Islet precursor cell (in vitro differentiated cells): Measurements from ENCODE around the gene MRFAP1L1.
A peak's percentile ranks its signal among the peaks of the same experiment; 100 is the strongest.
"Not testable (repeated sequence)": the region's sequence is repeated elsewhere in the genome, so short reads cannot be mapped to it uniquely, and the experiment has no call there.

Experiments used
- DNase-seq: peaks from one replicate; pipeline ENCODE4 v3.0.0-alpha.2; 2018

MRFAP1L1 gene

GRCh38 chr4:6686104-6686787 lies 23.4 kb downstream of the MRFAP1L1 start:
- peak; percentile 35 for DNase-seq

- no peak for DNase-seq
Observed at GRCh38 chr4:6684656-6685055, 25.0 kb downstream of the MRFAP1L1 start.

DNA sequence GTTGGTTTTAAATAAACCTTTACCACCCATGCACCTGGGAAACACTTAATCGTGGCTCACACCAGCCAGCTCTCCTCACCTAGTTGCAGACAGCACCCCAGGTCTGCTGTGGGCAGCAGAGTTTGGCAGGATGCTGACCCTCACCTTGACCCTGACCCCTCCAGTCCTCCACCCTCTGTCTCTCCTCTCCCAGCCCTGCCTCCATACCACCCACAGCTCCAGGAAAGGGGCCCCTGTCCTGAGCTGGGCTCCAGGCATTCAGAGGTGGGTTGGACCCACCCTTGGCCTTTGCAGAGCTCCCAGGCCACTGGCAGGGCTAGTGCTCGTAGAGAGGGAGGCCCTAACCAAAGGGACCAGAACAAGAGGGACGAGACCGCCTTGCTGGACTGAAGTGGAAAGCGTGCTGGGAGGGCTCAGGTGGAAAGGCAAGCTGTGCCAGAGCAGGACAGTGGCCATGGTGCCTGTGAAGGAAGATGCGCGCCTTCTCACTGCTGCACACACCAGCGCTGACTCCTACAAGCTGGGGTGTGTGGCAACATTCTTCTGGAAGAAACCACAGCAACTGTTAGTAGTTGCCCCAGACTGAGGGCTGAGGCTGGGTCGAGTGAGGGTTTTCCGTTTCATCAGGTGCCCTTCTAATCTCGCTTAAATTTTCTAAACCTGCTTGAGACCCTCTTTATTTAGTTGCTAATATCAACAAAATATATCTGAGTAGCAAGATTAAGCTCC lies 26.6 kb downstream of the MRFAP1L1 start:
- DNase-seq = no peak

DNA sequence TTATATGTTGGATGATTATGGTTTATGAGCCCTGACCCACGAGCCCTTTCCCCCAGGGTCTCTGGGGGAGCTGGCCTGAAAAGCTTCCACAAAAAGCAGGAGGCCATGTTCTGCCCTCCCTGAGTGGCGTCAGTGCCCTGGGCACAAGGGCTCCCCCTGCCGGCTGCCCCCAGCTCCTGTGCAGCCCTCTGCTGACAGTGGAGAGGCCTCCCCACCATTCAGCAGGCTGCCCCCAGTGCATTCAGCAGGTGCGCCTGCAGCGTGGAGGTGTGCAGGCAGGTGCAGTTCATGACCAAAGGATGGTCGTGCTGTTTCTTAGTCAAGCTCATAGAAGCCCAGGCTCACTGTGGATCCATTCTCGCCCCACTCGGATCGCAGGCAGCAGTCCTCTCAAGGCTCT lies 28.5 kb downstream of the MRFAP1L1 start:
- DNase-seq = no peak

DNA sequence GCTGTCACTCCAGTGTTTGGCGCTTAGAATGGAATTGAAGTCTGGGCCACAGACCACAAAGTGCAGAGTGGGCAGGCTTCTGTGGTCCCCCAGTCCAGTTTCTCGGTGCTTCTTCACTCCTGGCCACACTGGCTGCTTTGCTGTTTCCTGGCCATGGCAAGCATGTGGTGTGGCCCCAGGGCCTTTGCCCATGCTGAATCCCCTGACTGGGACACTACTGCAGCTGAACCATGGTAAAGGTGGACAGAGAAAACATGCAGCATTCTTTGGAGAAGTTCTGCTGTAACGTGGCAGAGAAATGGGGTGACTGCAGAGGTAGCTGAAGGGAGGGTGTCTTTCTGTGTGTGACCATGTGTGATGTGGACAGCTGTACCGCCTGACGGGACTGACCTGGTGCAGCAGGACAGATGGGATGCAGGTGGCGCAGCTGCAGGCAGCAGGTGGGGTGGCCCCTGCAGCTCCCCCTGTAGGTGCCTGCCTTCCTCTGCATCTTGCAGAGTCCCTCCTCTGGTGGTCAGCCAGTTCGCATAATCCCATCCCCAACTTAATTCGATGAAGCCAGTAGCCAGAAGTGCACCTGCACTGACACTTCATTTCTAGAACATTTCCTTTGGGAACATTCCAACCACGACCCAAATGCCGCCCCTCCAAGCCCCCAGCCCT lies 29.2 kb downstream of the MRFAP1L1 start:
- DNase-seq = no peak

GRCh38 chr4:6676722-6677558 lies 32.7 kb downstream of the MRFAP1L1 start:
- DNase-seq = no peak

- DNase-seq = no peak
Observed at GRCh38 chr4:6674500-6675149, 35.0 kb downstream of the MRFAP1L1 start.

GRCh38 chr4:6673660-6674499 lies 35.8 kb downstream of the MRFAP1L1 start:
- DNase-seq = peak; percentile 95

DNA sequence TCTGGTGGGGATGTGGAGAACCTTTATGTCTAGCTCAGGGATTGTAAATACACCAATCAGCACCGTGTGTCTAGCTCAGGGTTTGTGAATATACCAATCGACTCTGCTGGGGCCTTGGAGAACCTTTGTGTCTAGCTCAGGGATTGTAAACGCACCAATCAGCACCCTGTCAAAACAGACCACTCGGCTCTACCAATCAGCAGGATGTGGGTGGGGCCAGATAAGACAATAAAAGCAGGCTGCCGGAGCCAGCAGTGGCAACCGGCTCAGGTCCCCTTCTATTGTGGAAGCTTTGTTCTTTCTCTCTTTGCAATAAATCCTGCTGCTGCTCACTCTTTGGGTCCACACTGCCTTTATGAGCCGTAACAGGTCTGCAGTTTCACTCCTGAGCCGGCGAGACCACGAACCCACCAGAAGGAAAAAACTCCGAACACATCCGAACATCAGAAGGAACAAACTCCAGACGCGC lies 36.4 kb downstream of the MRFAP1L1 start:
- DNase-seq = not testable (repeated sequence)

- DNase-seq = not testable (repeated sequence)
Observed at GRCh38 chr4:6672541-6673190, 37.0 kb downstream of the MRFAP1L1 start.

DNA sequence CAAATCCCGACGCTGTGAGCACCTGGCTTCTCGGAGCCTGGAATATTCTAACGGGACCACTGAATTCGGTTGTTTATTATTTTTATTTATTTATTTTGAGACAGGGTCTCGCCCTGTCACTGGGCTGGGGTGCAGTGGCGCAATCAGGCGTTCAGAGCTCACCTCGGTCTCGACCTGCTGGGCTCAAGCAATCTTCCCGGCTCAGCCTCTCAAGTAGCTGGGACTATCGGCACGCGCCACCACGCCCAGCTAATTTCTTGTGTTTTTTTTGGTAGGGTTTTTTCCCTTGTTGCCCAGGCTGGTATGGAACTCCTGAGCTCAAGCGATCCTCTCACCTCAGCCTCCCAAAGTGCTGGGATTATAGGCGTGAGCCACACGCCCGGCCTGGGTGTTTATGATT lies 37.5 kb downstream of the MRFAP1L1 start:
- no peak for DNase-seq

DNA sequence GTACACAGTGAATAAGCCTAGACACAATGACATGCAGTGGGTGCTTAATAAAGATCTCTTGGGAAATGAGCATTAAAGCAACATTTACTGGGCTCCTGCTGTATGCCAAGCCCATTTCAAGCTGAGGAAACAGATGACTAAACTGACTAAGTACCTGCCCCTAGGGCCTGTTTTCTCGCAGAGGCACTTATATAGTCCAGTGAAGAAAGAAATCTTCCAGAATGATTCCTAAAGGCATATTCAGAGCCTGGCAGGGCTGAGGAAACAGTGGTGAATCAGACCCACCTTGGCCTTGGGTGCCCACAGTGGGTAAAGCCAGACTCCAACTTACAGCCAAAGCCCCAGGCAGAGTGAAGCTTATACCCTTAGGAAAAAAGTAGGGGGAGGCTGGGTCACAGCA lies 38.0 kb downstream of the MRFAP1L1 start:
- DNase-seq = no peak

DNA sequence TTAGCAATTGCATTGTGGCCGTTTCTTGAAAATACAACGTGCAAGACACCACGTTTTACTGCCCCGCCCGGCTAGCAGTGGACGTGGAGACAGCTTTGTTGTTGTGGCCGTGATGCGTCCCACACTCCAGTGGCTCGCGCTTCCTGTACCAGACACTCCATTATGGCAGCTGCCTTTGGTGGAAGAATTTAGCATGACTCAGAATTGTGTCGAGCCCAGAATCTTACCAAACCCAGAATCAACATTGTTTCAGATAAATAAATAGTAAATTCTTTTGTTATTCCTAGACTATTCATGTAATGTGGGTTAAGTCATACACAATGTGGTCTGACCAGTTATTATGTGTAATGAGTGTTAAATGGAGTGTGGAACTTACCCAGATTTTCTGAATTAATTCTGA lies 41.3 kb downstream of the MRFAP1L1 start:
- DNase-seq = no peak

DNA sequence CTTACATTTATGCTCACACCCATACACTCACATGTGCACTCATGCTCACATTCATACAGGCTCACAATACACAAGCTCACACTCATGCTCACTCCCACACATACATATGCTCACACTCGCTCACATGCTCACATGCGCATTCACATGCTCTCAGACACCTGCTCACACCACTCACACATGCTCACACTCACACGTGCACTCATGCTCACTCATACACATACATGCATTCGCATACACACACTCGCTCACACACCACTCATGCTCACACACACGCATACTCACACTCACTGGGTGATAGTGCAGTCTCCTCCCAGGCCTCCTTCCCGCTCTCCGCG lies 44.4 kb downstream of the MRFAP1L1 start:
- DNase-seq = no peak

- no peak for DNase-seq
Observed at GRCh38 chr4:6663596-6664393, 45.9 kb downstream of the MRFAP1L1 start.

DNA sequence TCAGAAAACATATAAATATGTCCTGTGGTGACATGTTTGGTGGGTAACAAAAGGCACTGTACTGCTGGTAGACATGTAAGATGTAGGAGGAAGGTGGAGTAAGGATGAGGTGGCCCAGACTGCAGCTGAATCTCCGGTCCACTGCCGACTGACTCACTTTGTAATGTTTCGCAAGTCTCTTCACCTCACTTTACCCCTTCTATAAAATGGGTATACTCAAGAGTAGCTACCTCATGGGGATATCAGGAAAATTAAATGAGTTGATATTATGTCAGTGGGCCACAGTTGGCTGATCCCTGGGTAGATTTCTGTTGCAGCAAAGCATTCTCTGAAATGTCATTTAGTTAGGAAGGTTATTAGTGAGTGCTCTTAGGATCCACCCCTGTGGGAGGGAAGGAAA lies 47.1 kb downstream of the MRFAP1L1 start:
- no peak for DNase-seq

DNA sequence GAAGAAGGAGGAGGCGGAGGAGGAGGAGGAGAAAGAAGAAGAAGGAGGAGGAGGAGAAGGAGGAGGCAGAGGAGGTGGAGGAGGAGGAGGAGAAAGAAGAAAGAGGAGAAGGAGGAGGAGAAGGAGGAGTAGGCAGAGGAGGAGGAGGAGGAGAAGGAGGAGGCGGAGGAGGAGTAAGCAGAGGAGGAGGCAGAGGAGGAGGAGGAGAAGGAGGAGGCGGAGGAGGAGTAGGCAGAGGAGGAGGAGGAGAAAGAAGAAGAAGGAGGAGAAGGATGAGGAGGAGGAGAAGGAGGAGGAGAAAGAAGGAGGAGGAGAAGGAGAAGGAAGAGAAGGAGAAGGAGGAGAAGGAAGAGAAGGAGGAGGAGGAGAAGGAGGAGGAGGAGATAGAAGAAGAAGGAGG lies 49.2 kb downstream of the MRFAP1L1 start:
- no peak for DNase-seq

- no peak for DNase-seq
Observed at GRCh38 chr4:6659897-6660296, 49.8 kb downstream of the MRFAP1L1 start.

DNA sequence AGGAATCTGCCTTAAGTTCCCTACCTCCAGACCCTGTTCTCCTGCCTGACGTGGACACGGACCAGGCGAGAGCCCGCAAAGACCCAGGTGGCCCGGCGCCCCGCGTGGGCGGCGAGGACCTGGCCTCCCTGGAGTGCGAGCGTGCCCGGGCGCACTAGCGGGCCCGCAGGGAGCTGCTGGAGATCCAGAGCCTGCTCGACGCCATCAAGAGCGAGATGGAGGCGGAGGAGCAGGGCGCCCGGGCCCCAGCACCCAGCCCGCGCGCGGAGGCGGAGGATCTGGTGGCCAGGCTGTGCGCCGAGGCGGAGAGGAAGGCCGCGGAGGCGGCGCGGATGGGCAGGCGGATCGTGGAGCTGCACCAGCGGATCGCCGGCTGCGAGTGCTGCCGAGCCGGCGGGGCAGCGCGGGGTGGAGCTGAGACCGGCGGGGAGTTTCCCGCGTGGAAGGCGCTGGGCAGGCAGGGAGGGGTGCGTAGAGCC lies 51.0 kb downstream of the MRFAP1L1 start:
- peak; percentile 72 for DNase-seq

- DNase-seq = no peak
Observed at GRCh38 chr4:6658209-6658595, 51.5 kb downstream of the MRFAP1L1 start.
